ENCODE results near the gene CDC42EP3.
A peak's percentile ranks its signal among the peaks of the same experiment; 100 is the strongest.

CDC42EP3 gene

GRCh38 chr2:37618326-37618725, 53.1 kb downstream of the CDC42EP3 start:
- DNase-seq (ENCODE audit: low spot score) = no peak

- no peak for DNase-seq (ENCODE audit: low spot score)
Observed at GRCh38 chr2:37617119-37617892, 54.1 kb downstream of the CDC42EP3 start.

DNA sequence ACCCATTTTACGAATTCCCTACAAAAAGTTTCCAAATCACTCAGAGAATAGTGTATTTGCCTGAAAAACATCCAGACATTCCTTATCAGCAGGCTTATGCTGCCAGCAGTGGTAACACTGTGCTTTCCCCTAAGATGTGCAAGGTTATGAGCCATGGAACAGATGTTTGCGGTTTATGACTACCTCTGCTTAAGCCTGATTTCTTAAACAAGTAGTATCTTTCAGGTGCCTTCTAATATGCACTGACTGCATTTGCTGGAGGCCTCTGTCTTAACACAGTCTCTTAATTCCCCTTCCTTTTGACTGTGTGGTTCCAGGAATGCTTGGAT, 54.8 kb downstream of the CDC42EP3 start:
- DNase-seq (ENCODE audit: low spot score) = no peak

GRCh38 chr2:37615804-37616676, 55.4 kb downstream of the CDC42EP3 start:
- DNase-seq (ENCODE audit: low spot score) = peak; percentile 78

DNA sequence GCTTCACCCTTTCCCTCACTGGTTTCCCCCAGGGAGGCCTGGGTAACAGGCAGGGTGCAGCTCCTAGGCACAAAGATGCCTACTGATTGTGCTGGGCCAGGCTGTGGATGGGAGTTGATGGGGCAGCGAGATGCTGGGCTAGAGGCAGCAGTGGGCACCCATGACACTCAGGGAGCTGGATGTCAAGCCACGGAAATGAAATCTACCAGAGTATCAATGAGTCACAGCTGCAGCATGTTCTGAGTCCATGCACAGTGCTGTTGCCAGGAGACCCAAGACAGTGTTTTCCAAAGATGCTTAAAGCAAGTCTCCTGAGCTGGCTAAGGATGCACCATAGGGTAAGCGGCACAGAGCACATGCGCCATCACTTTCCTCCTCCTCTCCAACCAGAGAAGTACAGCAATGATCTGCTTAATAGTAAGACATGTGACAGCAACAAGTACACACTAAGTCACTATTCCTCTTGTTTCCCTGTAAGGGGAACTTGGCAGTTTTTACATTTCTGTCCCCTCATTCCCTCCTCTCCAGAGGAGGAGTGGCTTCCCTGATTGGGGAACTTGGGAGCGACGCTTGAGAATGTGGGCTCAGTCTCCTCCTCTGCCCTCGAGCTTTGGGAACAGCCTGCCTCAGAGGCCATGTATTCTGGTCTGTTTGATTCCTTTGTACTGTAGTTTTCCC, 57.2 kb downstream of the CDC42EP3 start:
- peak; percentile 46 for DNase-seq (ENCODE audit: low spot score)

- DNase-seq (ENCODE audit: low spot score) = no peak
Observed at GRCh38 chr2:37612382-37612781, 59.1 kb downstream of the CDC42EP3 start.

DNA sequence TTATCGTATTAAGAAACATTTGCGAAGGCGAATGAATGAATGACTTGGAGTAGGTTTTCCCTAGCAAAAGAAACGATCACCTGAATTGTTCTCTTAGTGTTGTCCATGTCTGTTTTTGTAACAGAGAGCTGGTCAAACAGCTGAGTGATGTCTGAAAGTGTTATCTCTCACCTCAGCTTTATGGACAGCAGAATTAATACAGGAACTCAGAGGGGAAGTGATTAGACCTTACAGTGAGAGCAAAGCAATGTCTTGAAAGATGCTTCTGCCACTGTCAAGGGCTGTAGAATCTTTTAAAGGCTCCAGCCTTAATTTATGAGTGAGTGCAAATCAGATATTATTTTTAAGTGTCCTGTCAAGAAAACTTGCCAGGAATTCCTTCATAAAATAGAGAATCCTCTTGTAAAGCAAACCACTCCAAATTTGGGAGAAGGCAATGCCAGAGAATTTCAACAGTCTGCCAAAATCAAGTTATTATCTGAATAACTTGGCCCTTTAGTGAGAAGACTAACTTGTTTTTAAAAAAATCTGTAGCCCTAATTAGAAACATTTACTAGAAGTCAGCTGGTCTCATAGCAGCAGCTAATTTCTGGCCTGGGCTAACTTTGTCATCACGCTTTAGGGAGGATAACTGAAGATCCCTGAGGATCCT, 60.7 kb downstream of the CDC42EP3 start:
- DNase-seq (ENCODE audit: low spot score) = no peak

- DNase-seq (ENCODE audit: low spot score) = no peak
Observed at GRCh38 chr2:37609782-37610181, 61.7 kb downstream of the CDC42EP3 start.

DNA sequence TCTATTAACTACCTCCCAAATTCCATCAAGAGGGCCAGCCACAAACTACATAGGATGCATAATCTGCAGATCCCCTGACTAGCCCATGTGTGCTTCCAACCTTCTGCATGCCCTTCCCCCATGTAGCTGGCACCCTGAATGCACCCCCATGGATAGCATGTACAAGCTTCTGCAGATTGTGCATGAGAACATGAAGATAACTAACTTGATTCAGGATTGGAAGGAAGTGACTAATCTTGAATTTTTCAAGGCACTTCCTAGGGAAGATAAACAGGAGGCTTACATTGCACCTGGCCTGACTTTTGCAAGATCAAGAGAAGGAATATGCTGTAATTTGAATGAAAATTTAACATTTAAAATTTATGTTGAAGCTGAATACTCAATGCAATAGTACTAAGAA, 66.7 kb downstream of the CDC42EP3 start:
- DNase-seq (ENCODE audit: low spot score) = no peak

- DNase-seq (ENCODE audit: low spot score) = no peak
Observed at GRCh38 chr2:37602702-37603101, 68.7 kb downstream of the CDC42EP3 start.

GRCh38 chr2:37602040-37602439, 69.4 kb downstream of the CDC42EP3 start:
- DNase-seq (ENCODE audit: low spot score) = no peak

- no peak for DNase-seq (ENCODE audit: low spot score)
Observed at GRCh38 chr2:37601569-37601968, 69.9 kb downstream of the CDC42EP3 start.

GRCh38 chr2:37600735-37601134, 70.7 kb downstream of the CDC42EP3 start:
- no peak for DNase-seq (ENCODE audit: low spot score)

GRCh38 chr2:37599688-37600525, 71.5 kb downstream of the CDC42EP3 start:
- peak; percentile 91 for DNase-seq (ENCODE audit: low spot score)

- no peak for DNase-seq (ENCODE audit: low spot score)
Observed at GRCh38 chr2:37593694-37594093, 77.7 kb downstream of the CDC42EP3 start.

GRCh38 chr2:37593024-37593423, 78.4 kb downstream of the CDC42EP3 start:
- no peak for DNase-seq (ENCODE audit: low spot score)
